Endothelial cell of umbilical vein (primary cell): ENCODE measurements around the gene CLEC20A. TPM values are rescaled to one million over a fixed set of nuclear protein-coding genes. Genes with fewer than 3 reads are reported as not detected.

Experiments used
- BruUV-seq: library from RNA; stranded (reverse); fragments of 400-500 nt; replicated peaks from 2 replicates; lab custom pipeline; 2021; lab: Mats Ljungman, UMichigan
- CTCF ChIA-PET: fragments of 300-600, 350-600 bp; sonication (Branson Sonifier 250); formaldehyde crosslinking; loops from one replicate; lab custom pipeline; 2021; ENCODE audit warnings: antibody characterized with exemption, inconsistent platforms; lab: Charles Lee
- POLR2A ChIA-PET: fragments of 300-600, 350-600 bp; sonication (Branson Sonifier 250); formaldehyde crosslinking; loops from one replicate; lab custom pipeline; 2021; ENCODE audit warnings: antibody characterized with exemption, inconsistent platforms; lab: Charles Lee
- DNase-seq: peaks from one replicate; pipeline ENCODE4 v3.0.0-alpha.2; 2011; ENCODE audit warnings: low read depth, low spot score
- FAIRE-seq: peaks from 2 replicates; lab custom pipeline; 2011; peaks lifted over from hg19 to GRCh38; lab: Jason Lieb, UNC
- H2AFZ ChIP-seq: 2 replicates; pipeline ENCODE4 v1.6.0; 2012; ENCODE audit warnings: low read depth, low read length, control low read depth, inconsistent platforms
- H3K27ac ChIP-seq: 2 replicates; pipeline ENCODE4 v1.5.1; 2011; ENCODE audit warnings: low read depth, mild to moderate bottlenecking, control low read depth, low read length, moderate library complexity; ENCODE audit not compliant: insufficient read depth
- H3K27me3 ChIP-seq, 2 experiments: 2 replicates each; pipeline versions ENCODE4 v1.6.0 to v1.6.1; 2011; ENCODE audit warnings: low read length in 2 of 2, mixed read lengths in 1 of 2; ENCODE audit not compliant: control insufficient read depth in 2 of 2, insufficient read depth in 2 of 2
- H3K36me3 ChIP-seq, 2 experiments: 2 replicates in 1 of 2; 3 replicates in 1 of 2; pipeline ENCODE4 v1.5.1; 2011; ENCODE audit warnings: low read length in 2 of 2, mild to moderate bottlenecking in 1 of 2, moderate library complexity in 1 of 2; ENCODE audit not compliant: control insufficient read depth in 2 of 2, insufficient read depth in 2 of 2; ENCODE audit errors: extremely low read depth in 1 of 2
- H3K4me1 ChIP-seq: 3 replicates; pipeline ENCODE4 v1.5.1; 2011; ENCODE audit warnings: mild to moderate bottlenecking, low read length; ENCODE audit not compliant: control insufficient read depth, insufficient read depth; ENCODE audit errors: extremely low read depth
- H3K4me2 ChIP-seq: 2 replicates; pipeline ENCODE4 v1.6.1; 2011; ENCODE audit warnings: low read length, control low read depth, mixed read lengths; ENCODE audit not compliant: insufficient read depth
- H3K4me3 ChIP-seq, 3 experiments: fragments of 200-600 bp in 1 of 3; sonication (generic), shearing (Covaris generic) in 1 of 3; replicated peaks in 1 of 3; 2 replicates each; pipeline ENCODE4 v1.5.1; 2011 to 2016; ENCODE audit warnings: control low read depth in 3 of 3, low read length in 3 of 3, mild to moderate bottlenecking in 2 of 3, inconsistent platforms in 1 of 3, low read depth in 1 of 3, moderate library complexity in 1 of 3; ENCODE audit not compliant: insufficient read depth in 1 of 3
- H3K79me2 ChIP-seq: 2 replicates; pipeline ENCODE4 v1.6.0; 2012; ENCODE audit warnings: low read length, inconsistent platforms; ENCODE audit not compliant: control insufficient read depth, insufficient read depth
- H3K9ac ChIP-seq: replicated peaks from 2 replicates; pipeline ENCODE3; 2011; ENCODE audit warnings: low read length, control low read depth; ENCODE audit not compliant: insufficient read depth; ENCODE audit errors: extremely low read depth
- H3K9me1 ChIP-seq: replicated peaks from 3 replicates; pipeline ENCODE4 v1.6.0; 2011; ENCODE audit warnings: mild to moderate bottlenecking, low read length; ENCODE audit not compliant: control insufficient read depth, insufficient read depth; ENCODE audit errors: extremely low read depth
- H3K9me3 ChIP-seq: replicated peaks from 2 replicates; pipeline ENCODE4 v1.5.1; 2012; ENCODE audit warnings: low read length, inconsistent platforms; ENCODE audit not compliant: control insufficient read depth, insufficient read depth
- H4K20me1 ChIP-seq: replicated peaks from 2 replicates; pipeline ENCODE3; 2011; ENCODE audit warnings: mild to moderate bottlenecking, low read length; ENCODE audit not compliant: control insufficient read depth, insufficient read depth; ENCODE audit errors: extremely low read depth
- EZH2 ChIP-seq: IDR thresholded peaks from 2 replicates; pipeline ENCODE4 v1.6.1; 2012; ENCODE audit warnings: borderline replicate concordance, low read depth, mild to moderate bottlenecking, moderate library complexity, low read length, inconsistent platforms; ENCODE audit not compliant: severe bottlenecking
- FOS ChIP-seq: IDR thresholded peaks from 2 replicates; pipeline ENCODE4 v1.6.1; 2011; ENCODE audit warnings: mild to moderate bottlenecking, low read length, moderate library complexity, borderline replicate concordance; ENCODE audit not compliant: insufficient read depth
- GATA2 ChIP-seq: IDR thresholded peaks from 2 replicates; pipeline ENCODE4 v1.7.0; 2011; ENCODE audit warnings: low read depth, mild to moderate bottlenecking, moderate library complexity, mixed read lengths, low read length; ENCODE audit not compliant: insufficient read length, insufficient read depth
- JUN ChIP-seq: IDR thresholded peaks from 2 replicates; pipeline ENCODE4 v1.6.1; 2011; ENCODE audit warnings: borderline replicate concordance, low read depth; ENCODE audit not compliant: insufficient read length, insufficient read depth
- MYC ChIP-seq: IDR thresholded peaks from one replicate; pipeline ENCODE4 v1.6.1; 2011; ENCODE audit warnings: mild to moderate bottlenecking, low read depth, low read length
- POLR2A ChIP-seq: IDR thresholded peaks from 2 replicates; pipeline ENCODE4 v1.6.1; 2012; ENCODE audit warnings: low read depth, mild to moderate bottlenecking, control low read depth, low read length
- POLR2AphosphoS5 ChIP-seq: IDR thresholded peaks from 2 replicates; pipeline ENCODE4 v1.6.1; 2012; ENCODE audit warnings: low read depth, mild to moderate bottlenecking, control low read depth, low read length, moderate library complexity; ENCODE audit not compliant: insufficient read depth
- dilution Hi-C: fragments of 300-500 bp; cut with MboI; formaldehyde crosslinking; loops from one replicate; pipeline ENCODE4 v1.15.0; 2019; ENCODE audit warnings: low sequenced_read_pairs; ENCODE audit not compliant: extremely low pct_ligation_motif_present
- intact Hi-C: fragments of 100-400 bp; cut with micrococcal nuclease; formaldehyde crosslinking; loops from one replicate; pipeline ENCODE4 v1.10.0; 2022
- polyA plus RNA-seq, 4 experiments: library from polyadenylated mRNA; depleted of rRNA in 3 of 4; stranded (reverse) in 3 of 4; unstranded in 1 of 4; fragments of >200 nt; gene quantifications; 2 replicates each; pipeline versions ENCODE4 v1.2.1 to v1.2.3, GENCODE V29; 2011 to 2012; ENCODE audit warnings: missing spikeins in 1 of 4
- total RNA-seq: library from RNA; stranded (reverse); gene quantifications from 2 replicates; pipeline ENCODE4 v1.2.3, GENCODE V29; 2021
- TF ChIP-seq, protein P1 (sequence below): IDR thresholded peaks from 2 replicates; pipeline ENCODE4 v1.6.1; 2011; ENCODE audit not compliant: insufficient read depth, insufficient read length
- TF ChIP-seq, protein P2 (sequence below), 2 donors: IDR thresholded peaks; 1 replicate in 1 of 2; 2 replicates in 1 of 2; pipeline ENCODE4 v1.5.1; 2011; ENCODE audit warnings: low read length in 2 of 2, mild to moderate bottlenecking in 2 of 2, moderate library complexity in 2 of 2, control low read depth in 1 of 2, inconsistent platforms in 1 of 2, low read depth in 1 of 2; ENCODE audit not compliant: insufficient read depth in 1 of 2; ENCODE audit errors: extremely low read depth in 1 of 2

The CLEC20A gene
- total and polyA plus RNA-seq, 2 donors (not counting 3 experiments of a cell fraction or from before 2014, with no cell fraction given) = not detected

DNA sequence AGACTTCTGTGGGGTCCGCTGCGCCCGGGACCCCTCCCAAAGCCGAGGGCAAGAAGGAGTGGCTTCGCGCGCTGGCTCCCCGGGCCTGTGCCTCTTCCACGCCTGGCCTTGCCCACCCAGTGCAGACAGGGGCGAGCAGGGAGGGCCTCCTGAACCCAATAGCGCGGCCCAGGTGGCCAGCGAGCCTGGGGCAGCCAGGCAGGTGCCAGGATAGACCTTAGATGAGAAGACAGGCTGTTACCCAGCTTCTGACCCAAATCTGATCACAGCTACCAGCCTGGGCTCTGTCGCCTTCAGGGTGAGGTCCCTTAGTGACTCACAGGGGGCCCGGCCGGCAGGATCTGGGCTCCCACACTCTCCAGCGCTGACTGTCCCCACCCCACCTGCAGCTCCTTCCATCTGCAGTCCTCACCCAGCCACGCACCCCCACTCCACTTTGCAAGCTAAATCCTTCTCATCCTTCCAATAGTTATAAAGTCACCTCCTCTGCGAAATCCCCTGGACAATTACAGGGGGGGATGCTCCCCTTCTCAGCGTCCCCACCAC, 9.6 kb downstream of the CLEC20A start:
- POLR2A ChIA-PET = no interaction called here
- no peak overlapping the region for H3K4me2 ChIP-seq
- intact Hi-C loops (no loop called here), dilution Hi-C loops (no loop called here)
- H3K9ac ChIP-seq = no peak overlapping the region
- H3K36me3 ChIP-seq = no peaks in the 10 kb centered on the region
- TF ChIP-seq POLR2A (no peak), FOS (no peak), POLR2AphosphoS5 (no peak), JUN (no peak), MYC (no peak), EZH2 (no peak), GATA2 (no peak)
- TF ChIP-seq, protein P1, sequence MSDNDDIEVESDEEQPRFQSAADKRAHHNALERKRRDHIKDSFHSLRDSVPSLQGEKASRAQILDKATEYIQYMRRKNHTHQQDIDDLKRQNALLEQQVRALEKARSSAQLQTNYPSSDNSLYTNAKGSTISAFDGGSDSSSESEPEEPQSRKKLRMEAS = no peak
- TF ChIP-seq, protein P2, sequence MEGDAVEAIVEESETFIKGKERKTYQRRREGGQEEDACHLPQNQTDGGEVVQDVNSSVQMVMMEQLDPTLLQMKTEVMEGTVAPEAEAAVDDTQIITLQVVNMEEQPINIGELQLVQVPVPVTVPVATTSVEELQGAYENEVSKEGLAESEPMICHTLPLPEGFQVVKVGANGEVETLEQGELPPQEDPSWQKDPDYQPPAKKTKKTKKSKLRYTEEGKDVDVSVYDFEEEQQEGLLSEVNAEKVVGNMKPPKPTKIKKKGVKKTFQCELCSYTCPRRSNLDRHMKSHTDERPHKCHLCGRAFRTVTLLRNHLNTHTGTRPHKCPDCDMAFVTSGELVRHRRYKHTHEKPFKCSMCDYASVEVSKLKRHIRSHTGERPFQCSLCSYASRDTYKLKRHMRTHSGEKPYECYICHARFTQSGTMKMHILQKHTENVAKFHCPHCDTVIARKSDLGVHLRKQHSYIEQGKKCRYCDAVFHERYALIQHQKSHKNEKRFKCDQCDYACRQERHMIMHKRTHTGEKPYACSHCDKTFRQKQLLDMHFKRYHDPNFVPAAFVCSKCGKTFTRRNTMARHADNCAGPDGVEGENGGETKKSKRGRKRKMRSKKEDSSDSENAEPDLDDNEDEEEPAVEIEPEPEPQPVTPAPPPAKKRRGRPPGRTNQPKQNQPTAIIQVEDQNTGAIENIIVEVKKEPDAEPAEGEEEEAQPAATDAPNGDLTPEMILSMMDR (IDR thresholded peaks at IDR 0.05; ENCODE audit: extremely low read depth in 1 of 2, insufficient read depth in 1 of 2, low read depth in 1 of 2, low read length in 2 of 2) = no peak
- H3K79me2 ChIP-seq = no peaks in the 10 kb centered on the region
- H3K4me1 ChIP-seq = peaks cover 20% of the 10 kb centered on the region
- no TSS peak for BruUV-seq
- CTCF ChIA-PET = interaction anchor here (1.0 to 1.7 kb wide), 4 partner anchors 8 to 177 kb away, joined by 3 to 6 read pairs (median 4); no protein-coding TSS in a partner anchor
- DNase-seq = no peak
- H4K20me1 ChIP-seq = no peaks in the 10 kb centered on the region
- no peaks in the 10 kb centered on the region for H3K27me3 ChIP-seq
- no peaks in the 10 kb centered on the region for H3K9me3 ChIP-seq
- no peak overlapping the region for H3K4me3 ChIP-seq
- FAIRE-seq = no peak
- H3K9me1 ChIP-seq = no peaks in the 10 kb centered on the region
- H2AFZ ChIP-seq = peak overlapping the region; percentile 87
- no peak overlapping the region for H3K27ac ChIP-seq
